Raji (cell line): ENCODE data around the gene ZNF516.

Source experiments
- POLR2A ChIP-seq: IDR thresholded peaks from 2 replicates; pipeline ENCODE4 v1.6.1; 2011; ENCODE audit warnings: low read depth, low read length, control low read depth; ENCODE audit not compliant: insufficient read depth

ZNF516 gene

GRCh38 chr18:76468345-76469304 lies 26.4 kb downstream of the ZNF516 start:
- no peak for TF ChIP-seq POLR2A

- no peak for TF ChIP-seq POLR2A
Observed at GRCh38 chr18:76467371-76468190, 27.5 kb downstream of the ZNF516 start.

- TF ChIP-seq POLR2A, result no peak
Observed at GRCh38 chr18:76466410-76466991, 28.5 kb downstream of the ZNF516 start.

- no peak for TF ChIP-seq POLR2A
Observed at GRCh38 chr18:76465630-76466409, 29.2 kb downstream of the ZNF516 start.

GRCh38 chr18:76464281-76465259 lies 30.5 kb downstream of the ZNF516 start:
- no peak for TF ChIP-seq POLR2A

- TF ChIP-seq POLR2A, result no peak
Observed at GRCh38 chr18:76463872-76464271, 31.2 kb downstream of the ZNF516 start.

GRCh38 chr18:76463358-76463757 lies 31.7 kb downstream of the ZNF516 start:
- TF ChIP-seq POLR2A, result no peak

GRCh38 chr18:76462326-76462694 lies 32.7 kb downstream of the ZNF516 start:
- TF ChIP-seq POLR2A, result no peak

GRCh38 chr18:76461692-76462325 lies 33.2 kb downstream of the ZNF516 start:
- no peak for TF ChIP-seq POLR2A

GRCh38 chr18:76461148-76461547 lies 33.9 kb downstream of the ZNF516 start:
- no peak for TF ChIP-seq POLR2A

GRCh38 chr18:76460482-76460881 lies 34.6 kb downstream of the ZNF516 start:
- TF ChIP-seq POLR2A, result no peak

GRCh38 chr18:76459687-76460350 lies 35.2 kb downstream of the ZNF516 start:
- no peak for TF ChIP-seq POLR2A

- no peak for TF ChIP-seq POLR2A
Observed at GRCh38 chr18:76459312-76459686, 35.7 kb downstream of the ZNF516 start.
